Right lobe of liver (tissue), 6 donors: ENCODE data around the gene CCDC89. TPM values are rescaled to one million over a fixed set of nuclear protein-coding genes. Genes with fewer than 3 reads are reported as not detected.
A peak's percentile ranks its signal among the peaks of the same experiment; 100 is the strongest.

Experiments
- ATAC-seq, 4 donors: fragments of 200-7000 bp; cut with Tn5 transposase; one replicate each; pipeline ENCODE4 v1.9.1; 2020; ENCODE audit warnings: mild to moderate bottlenecking in 4 of 4, moderate library complexity in 4 of 4
- DNase-seq, 3 donors: peaks; one replicate each; pipeline ENCODE4 v3.0.0-alpha.2; 2020
- H3K27ac ChIP-seq, 3 donors: fragments of 200-600 bp; one replicate each; pipeline ENCODE4 v1.8.0; 2022
- H3K27me3 ChIP-seq, 2 donors: fragments of 200-600 bp; one replicate each; pipeline ENCODE4 v1.8.0; 2022
- H3K36me3 ChIP-seq, 4 donors: fragments of 200-600 bp; sonication (generic) in 1 of 4; one replicate each; pipeline versions ENCODE4 v1.5.1 to v1.8.0; 2017 to 2022; ENCODE audit warnings: control low read depth in 1 of 4
- H3K4me1 ChIP-seq, 4 donors: fragments of 200-600 bp; sonication (generic) in 1 of 4; one replicate each; pipeline versions ENCODE4 v1.5.1 to v1.8.0; 2017 to 2022; ENCODE audit warnings: control low read depth in 1 of 4
- H3K4me3 ChIP-seq, 3 donors: fragments of 200-600 bp; one replicate each; pipeline ENCODE4 v1.8.0; 2022
- H3K9me3 ChIP-seq, 4 donors: fragments of 200-600 bp; sonication (generic) in 1 of 4; one replicate each; pipeline versions ENCODE4 v1.5.1 to v1.8.0; 2017 to 2022; ENCODE audit warnings: control low read depth in 1 of 4
- POLR2A ChIP-seq: fragments of 450-650 bp; IDR thresholded peaks from one replicate; pipeline ENCODE4 v1.6.1; 2017; ENCODE audit warnings: antibody characterized with exemption, mild to moderate bottlenecking
- WGBS: methylation state at CpG from one replicate; pipeline ENCODE4 v1.1.6; 2018; ENCODE audit warnings: low coverage, low lambda C conversion rate; ENCODE audit not compliant: insufficient coverage; ENCODE audit errors: missing lambda C conversion rate; 5-methylcytosine and 5-hydroxymethylcytosine counted together
- intact Hi-C, 2 donors: fragments of 100-400 bp; cut with DNase I; formaldehyde crosslinking; loops; one replicate each; pipeline versions ENCODE4 v1.11.2 to v1.14.1; 2022
- total RNA-seq, 6 experiments: library from RNA; depleted of rRNA in 2 of 6; stranded (reverse); fragments of >200 nt in 2 of 6; fragmentation: NEBNext Ultra II Directional in 3 of 6; extraction: Animal tissue kit (Norgen Biotek cat#: 25700) in 3 of 6; gene quantifications; one replicate each; pipeline versions ENCODE4 v1.1.0 to v1.2.4, GENCODE V29; 2016 to 2023
- TF ChIP-seq, protein P1 (sequence below), 4 donors: fragments of 200-600 bp in 3 of 4; fragments of 450-650 bp in 1 of 4; IDR thresholded peaks; one replicate each; pipeline versions ENCODE4 v1.5.1 to v1.8.0; 2016 to 2022; ENCODE audit warnings: antibody characterized with exemption in 4 of 4, mild to moderate bottlenecking in 2 of 4
- donor health status: DM: no; HTN: yes; CAD: no.
- donor health status: DM: no; HTN: no; CAD: no.
- donor health status: DM: no; HTN: no; CAD: no.
- donor health status: DM: no; HTN: yes; CAD: no.
- donor health status: DM: no; HTN: yes; CAD: no.

CCDC89 gene
- total RNA-seq, 6 experiments from 2014 or later, result 0.20 TPM; not detected in 5

GRCh38 chr11:85698195-85698594, 12.2 kb upstream of the CCDC89 start:
- TF ChIP-seq, protein P1, sequence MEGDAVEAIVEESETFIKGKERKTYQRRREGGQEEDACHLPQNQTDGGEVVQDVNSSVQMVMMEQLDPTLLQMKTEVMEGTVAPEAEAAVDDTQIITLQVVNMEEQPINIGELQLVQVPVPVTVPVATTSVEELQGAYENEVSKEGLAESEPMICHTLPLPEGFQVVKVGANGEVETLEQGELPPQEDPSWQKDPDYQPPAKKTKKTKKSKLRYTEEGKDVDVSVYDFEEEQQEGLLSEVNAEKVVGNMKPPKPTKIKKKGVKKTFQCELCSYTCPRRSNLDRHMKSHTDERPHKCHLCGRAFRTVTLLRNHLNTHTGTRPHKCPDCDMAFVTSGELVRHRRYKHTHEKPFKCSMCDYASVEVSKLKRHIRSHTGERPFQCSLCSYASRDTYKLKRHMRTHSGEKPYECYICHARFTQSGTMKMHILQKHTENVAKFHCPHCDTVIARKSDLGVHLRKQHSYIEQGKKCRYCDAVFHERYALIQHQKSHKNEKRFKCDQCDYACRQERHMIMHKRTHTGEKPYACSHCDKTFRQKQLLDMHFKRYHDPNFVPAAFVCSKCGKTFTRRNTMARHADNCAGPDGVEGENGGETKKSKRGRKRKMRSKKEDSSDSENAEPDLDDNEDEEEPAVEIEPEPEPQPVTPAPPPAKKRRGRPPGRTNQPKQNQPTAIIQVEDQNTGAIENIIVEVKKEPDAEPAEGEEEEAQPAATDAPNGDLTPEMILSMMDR (IDR thresholded peaks at IDR 0.05), result no peak
- TF ChIP-seq POLR2A, result no peak
- ATAC-seq, result no peak
- Histone ChIP-seq H3K36me3 (no peaks in the 10 kb centered on the region), H3K4me3 (no peak overlapping the region), H3K4me1 (no peaks in the 10 kb centered on the region), H3K27ac (no peak overlapping the region), H3K27me3 (no peaks in the 10 kb centered on the region), H3K9me3 (no peaks in the 10 kb centered on the region)
- WGBS, result 76% methylated on average over 1 of the region's 1 CpG
- intact Hi-C loops, result no loop called here
- DNase-seq, result no peak

DNA sequence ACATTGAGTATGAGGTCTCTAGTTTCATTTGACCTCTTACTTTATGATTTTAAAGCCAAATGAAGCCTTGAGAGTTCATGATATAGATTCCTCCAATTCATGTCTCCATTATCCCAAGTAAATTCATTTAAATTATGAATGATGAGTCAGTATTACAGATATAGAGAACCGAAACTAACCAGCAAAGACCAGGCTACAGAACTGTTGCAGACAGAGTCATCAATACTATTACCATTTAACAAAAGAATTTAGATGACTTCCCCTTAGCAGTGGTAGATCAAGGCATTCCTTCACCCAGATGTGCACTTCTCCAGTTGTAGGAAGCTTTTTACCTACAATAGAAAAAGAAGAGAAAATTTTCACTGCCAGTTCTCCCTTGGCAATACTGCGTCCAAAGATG, 11.8 kb upstream of the CCDC89 start:
- intact Hi-C loops, result no loop called here
- no peak for DNase-seq
- no peaks in the 10 kb centered on the region for H3K4me1 ChIP-seq
- no peaks in the 10 kb centered on the region for H3K9me3 ChIP-seq
- no peak for TF ChIP-seq POLR2A
- TF ChIP-seq, protein P1 (IDR thresholded peaks at IDR 0.05), result no peak
- no peaks in the 10 kb centered on the region for H3K27me3 ChIP-seq
- WGBS, result 80% methylated on average over 2 of the region's 2 CpGs
- no peak overlapping the region for H3K4me3 ChIP-seq
- H3K36me3 ChIP-seq, result no peaks in the 10 kb centered on the region
- no peak for ATAC-seq
- H3K27ac ChIP-seq, result no peak overlapping the region

- Histone ChIP-seq H3K36me3 (no peaks in the 10 kb centered on the region), H3K9me3 (no peaks in the 10 kb centered on the region), H3K27me3 (no peaks in the 10 kb centered on the region), H3K4me1 (no peaks in the 10 kb centered on the region), H3K4me3 (no peak overlapping the region), H3K27ac (no peak overlapping the region)
- DNase-seq (no peak), ATAC-seq (no peak)
- intact Hi-C loops, result no loop called here
- TF ChIP-seq POLR2A, result no peak
- TF ChIP-seq, protein P1 (IDR thresholded peaks at IDR 0.05), result no peak
Measured at GRCh38 chr11:85695546-85695945, 9.6 kb upstream of the CCDC89 start.

DNA sequence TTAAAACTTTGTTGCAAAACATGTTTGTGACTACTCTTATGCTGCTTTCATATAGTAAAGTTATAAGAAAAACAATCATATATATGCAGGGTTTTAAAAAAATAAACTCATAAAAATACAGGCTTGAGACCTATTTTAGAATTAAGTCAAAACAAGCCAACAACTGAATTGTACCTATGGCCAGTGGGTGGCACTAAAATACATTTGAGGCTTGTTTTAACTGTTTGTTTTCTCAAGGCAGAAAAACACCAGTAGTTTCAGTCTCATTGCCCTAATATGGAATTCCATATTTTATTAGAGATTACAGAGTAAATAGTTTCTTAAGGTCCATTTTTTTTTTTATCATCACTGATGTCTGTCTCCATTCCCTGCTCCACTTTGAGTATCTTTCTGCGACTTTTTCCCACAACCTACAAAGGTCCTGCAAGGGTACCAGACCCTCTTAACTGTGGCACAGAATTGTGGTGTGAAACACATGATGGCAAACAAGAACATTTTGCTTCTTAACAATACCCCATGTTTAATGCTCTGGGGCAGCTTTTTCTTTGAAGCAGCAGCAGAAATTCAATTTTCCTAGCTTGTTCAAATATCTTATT, 8.5 kb upstream of the CCDC89 start:
- Histone ChIP-seq H3K27ac (no peak overlapping the region), H3K36me3 (no peaks in the 10 kb centered on the region), H3K27me3 (no peaks in the 10 kb centered on the region), H3K4me3 (no peak overlapping the region), H3K4me1 (no peaks in the 10 kb centered on the region), H3K9me3 (no peaks in the 10 kb centered on the region)
- no peak for TF ChIP-seq POLR2A
- TF ChIP-seq, protein P1 (IDR thresholded peaks at IDR 0.05), result peak; percentile 25 to 52 (median 48)
- 100% methylated on average over 1 of the region's 1 CpG for whole genome bisulfite sequencing
- peak in 3 of 4 donors; percentile 42 to 69 (median 56) for ATAC-seq
- intact Hi-C loops, result no loop called here
- DNase-seq, result no peak
